Natural killer cell (primary cell): ENCODE results near the gene ANKRD12. TPM values are rescaled to one million over a fixed set of nuclear protein-coding genes. Genes with fewer than 3 reads are reported as not detected.
"Not testable (repeated sequence)": the region's sequence is repeated elsewhere in the genome, so short reads cannot be mapped to it uniquely, and the experiment has no call there.

Source experiments
- ATAC-seq, 3 donors: fragments of 150-1000 bp in 2 of 3; fragments of 200-7000 bp in 1 of 3; cut with Tn5 transposase; 1 replicate in 1 of 3; 2 replicates in 2 of 3; pipeline ENCODE4 v1.10.0; 2021; ENCODE audit warnings: mild to moderate bottlenecking in 2 of 3, moderate library complexity in 2 of 3
- DNase-seq, 2 donors: peaks; one replicate each; pipeline versions ENCODE4 v3.0.0 to v3.0.0-alpha.2; 2013 to 2021; ENCODE audit warnings: mixed read lengths in 1 of 2
- H3K27ac ChIP-seq: one replicate; pipeline ENCODE4 v1.5.1; 2013; ENCODE audit warnings: mild to moderate bottlenecking, low read length
- H3K27me3 ChIP-seq: one replicate; pipeline ENCODE4 v1.6.1; 2013; ENCODE audit warnings: low read length; ENCODE audit not compliant: control insufficient read depth, insufficient read depth
- H3K36me3 ChIP-seq: one replicate; pipeline ENCODE4 v1.6.1; 2013; ENCODE audit warnings: low read length; ENCODE audit not compliant: control insufficient read depth, insufficient read depth
- H3K4me1 ChIP-seq: one replicate; pipeline ENCODE4 v1.6.1; 2013; ENCODE audit warnings: low read length; ENCODE audit not compliant: control insufficient read depth, insufficient read depth
- H3K4me3 ChIP-seq: one replicate; pipeline ENCODE4 v1.5.1; 2013; ENCODE audit warnings: low read length
- H3K9me3 ChIP-seq: one replicate; pipeline ENCODE4 v1.6.1; 2013; ENCODE audit warnings: low read length; ENCODE audit not compliant: control insufficient read depth, insufficient read depth
- H3K27ac Mint-ChIP-seq, 2 donors: one replicate each; pipeline ENCODE4 v1.8.0; 2022; ENCODE audit warnings: mild to moderate bottlenecking in 2 of 2, mixed read lengths in 2 of 2, moderate library complexity in 1 of 2
- H3K27me3 Mint-ChIP-seq, 2 donors: one replicate each; pipeline ENCODE4 v1.8.0; 2022; ENCODE audit warnings: low read depth in 2 of 2, mixed read lengths in 2 of 2
- H3K36me3 Mint-ChIP-seq: one replicate; pipeline ENCODE4 v1.8.0; 2022; ENCODE audit warnings: mixed read lengths
- H3K4me1 Mint-ChIP-seq, 2 donors: one replicate each; pipeline ENCODE4 v1.8.0; 2022; ENCODE audit warnings: mixed read lengths in 2 of 2
- H3K4me3 Mint-ChIP-seq: one replicate; pipeline ENCODE4 v1.8.0; 2022; ENCODE audit warnings: mild to moderate bottlenecking, moderate library complexity, mixed read lengths
- H3K9me3 Mint-ChIP-seq, 2 donors: one replicate each; pipeline ENCODE4 v1.8.0; 2022; ENCODE audit warnings: mixed read lengths in 2 of 2
- WGBS: methylation state at CpG from one replicate; pipeline ENCODE4 v1.1.7; 2013; ENCODE audit warnings: missing lambda C conversion rate; ENCODE audit not compliant: insufficient coverage; 5-methylcytosine and 5-hydroxymethylcytosine counted together
- intact Hi-C: fragments of 100-400 bp; cut with micrococcal nuclease; formaldehyde crosslinking; loops from one replicate; pipeline ENCODE4 v1.14.2; 2022
- total RNA-seq, 4 donors: library from RNA; stranded (reverse); fragments of 120-200 nt in 1 of 4; gene quantifications; one replicate each; pipeline versions ENCODE4 v1.2.3 to v1.2.4, GENCODE V29; 2013 to 2022
- TF ChIP-seq, protein P1 (sequence below): fragments of 200-600 bp; IDR thresholded peaks from one replicate; pipeline ENCODE4 v1.8.0; 2022; ENCODE audit warnings: antibody characterized with exemption

Gene ANKRD12
- total RNA-seq, 3 donors from 2014 or later (not counting 1 experiment from before 2014, with no cell fraction given): 136 to 148 (median 141) TPM

DNA sequence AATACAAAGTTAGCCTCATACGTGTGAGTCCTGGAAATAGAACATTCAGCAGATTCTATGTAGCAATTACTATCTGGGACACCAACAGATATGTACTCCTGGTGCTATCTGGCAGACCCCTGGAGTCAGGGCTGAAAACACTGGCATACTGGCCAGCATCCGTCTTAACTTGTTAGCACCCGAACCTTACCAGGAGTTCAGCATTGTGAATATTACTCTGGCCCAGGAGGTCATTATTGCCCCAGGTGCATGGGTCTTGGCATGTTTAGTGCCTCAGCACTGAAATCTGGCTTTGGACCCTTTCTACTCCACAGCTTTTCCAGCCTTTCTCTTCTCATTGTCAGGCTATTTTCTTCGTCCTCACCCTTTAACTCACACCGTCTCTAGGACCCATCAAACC is 46.0 kb upstream of the ANKRD12 start:
- Mint-ChIP-seq H3K27me3 (peaks cover 0 to 3% of the 10 kb centered on the region in 2 donors), H3K4me1 (peaks cover 6% of the 10 kb centered on the region in 2 donors)
- peaks cover 4% of the 10 kb centered on the region for H3K4me1 ChIP-seq

DNA sequence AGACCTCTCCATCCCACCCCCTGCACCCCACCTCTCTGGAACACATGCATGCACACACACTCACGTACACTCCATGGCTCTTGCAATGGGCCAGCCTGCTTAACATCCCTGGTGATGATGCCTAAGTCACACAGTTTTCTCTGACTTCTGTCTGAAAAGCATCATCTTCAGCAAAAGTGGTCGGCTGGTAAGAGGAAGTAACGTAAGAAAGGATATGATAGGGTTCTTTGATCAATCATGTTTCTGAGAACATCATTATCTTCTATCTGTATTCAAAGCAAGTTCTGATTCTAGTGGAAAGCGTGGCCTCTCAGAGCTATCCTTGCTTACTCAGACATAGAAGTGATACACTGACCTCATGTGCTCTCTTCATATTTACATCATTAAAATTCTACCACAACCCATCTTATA is 45.5 kb upstream of the ANKRD12 start:
- Histone ChIP-seq H3K36me3 (no peaks in the 10 kb centered on the region), H3K27ac (no peak overlapping the region), H3K27me3 (no peaks in the 10 kb centered on the region), H3K4me1 (peaks cover 4% of the 10 kb centered on the region), H3K4me3 (no peak overlapping the region), H3K9me3 (no peaks in the 10 kb centered on the region)
- TF ChIP-seq, protein P1, sequence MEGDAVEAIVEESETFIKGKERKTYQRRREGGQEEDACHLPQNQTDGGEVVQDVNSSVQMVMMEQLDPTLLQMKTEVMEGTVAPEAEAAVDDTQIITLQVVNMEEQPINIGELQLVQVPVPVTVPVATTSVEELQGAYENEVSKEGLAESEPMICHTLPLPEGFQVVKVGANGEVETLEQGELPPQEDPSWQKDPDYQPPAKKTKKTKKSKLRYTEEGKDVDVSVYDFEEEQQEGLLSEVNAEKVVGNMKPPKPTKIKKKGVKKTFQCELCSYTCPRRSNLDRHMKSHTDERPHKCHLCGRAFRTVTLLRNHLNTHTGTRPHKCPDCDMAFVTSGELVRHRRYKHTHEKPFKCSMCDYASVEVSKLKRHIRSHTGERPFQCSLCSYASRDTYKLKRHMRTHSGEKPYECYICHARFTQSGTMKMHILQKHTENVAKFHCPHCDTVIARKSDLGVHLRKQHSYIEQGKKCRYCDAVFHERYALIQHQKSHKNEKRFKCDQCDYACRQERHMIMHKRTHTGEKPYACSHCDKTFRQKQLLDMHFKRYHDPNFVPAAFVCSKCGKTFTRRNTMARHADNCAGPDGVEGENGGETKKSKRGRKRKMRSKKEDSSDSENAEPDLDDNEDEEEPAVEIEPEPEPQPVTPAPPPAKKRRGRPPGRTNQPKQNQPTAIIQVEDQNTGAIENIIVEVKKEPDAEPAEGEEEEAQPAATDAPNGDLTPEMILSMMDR: no peak
- H3K27ac Mint-ChIP-seq: no peak overlapping the region
- ATAC-seq (peak in 2 of 3 donors; percentile 60 to 86), DNase-seq (peak in 1 of 2 donors; percentile 77)
- intact Hi-C loops: no loop called here
- 87% methylated on average over 2 of the region's 4 CpGs for WGBS
- peaks cover 0 to 3% of the 10 kb centered on the region in 2 donors for H3K27me3 Mint-ChIP-seq
- H3K9me3 Mint-ChIP-seq: no peaks in the 10 kb centered on the region
- peaks cover 9 to 10% of the 10 kb centered on the region in 2 donors for H3K4me1 Mint-ChIP-seq
- no peaks in the 10 kb centered on the region for H3K36me3 Mint-ChIP-seq
- no peak overlapping the region for H3K4me3 Mint-ChIP-seq

More for the DNA sequence above, 46.0 kb upstream of the ANKRD12 start:
- H3K36me3 ChIP-seq: no peaks in the 10 kb centered on the region
- H3K9me3 ChIP-seq: no peaks in the 10 kb centered on the region
- DNase-seq: no peak
- 94% methylated on average over 5 of the region's 5 CpGs for WGBS
- no peak for ATAC-seq
- H3K36me3 Mint-ChIP-seq: no peaks in the 10 kb centered on the region
- no peak overlapping the region for H3K4me3 Mint-ChIP-seq
- intact Hi-C loops: no loop called here
- TF ChIP-seq, protein P1: no peak
- no peak overlapping the region for H3K4me3 ChIP-seq
- no peaks in the 10 kb centered on the region for H3K9me3 Mint-ChIP-seq
- no peak overlapping the region for H3K27ac Mint-ChIP-seq
- H3K27ac ChIP-seq: no peak overlapping the region
- H3K27me3 ChIP-seq: no peaks in the 10 kb centered on the region

DNA sequence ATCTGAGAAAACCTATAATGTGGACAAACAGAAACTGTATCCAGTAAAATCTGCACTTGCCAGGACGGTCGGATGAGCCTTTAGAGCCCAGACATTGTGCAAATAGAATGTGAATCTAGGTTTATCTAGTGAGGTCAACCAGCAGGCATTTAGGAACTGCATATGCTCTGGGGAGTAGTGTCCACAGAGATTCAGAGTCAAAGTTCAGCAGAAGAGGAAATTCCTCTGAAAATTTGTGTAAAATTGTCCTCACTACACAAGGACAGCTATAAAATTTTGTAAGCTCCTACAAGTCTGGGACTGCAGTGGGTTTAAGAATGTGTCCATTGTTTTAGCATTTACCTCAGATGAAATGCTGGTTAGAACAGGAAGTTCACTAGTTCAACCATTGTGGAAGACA is 43.9 kb upstream of the ANKRD12 start:
- 96% methylated on average over 2 of the region's 2 CpGs for WGBS
- no peaks in the 10 kb centered on the region for H3K27me3 ChIP-seq
- intact Hi-C loops: no loop called here
- Mint-ChIP-seq H3K36me3 (no peaks in the 10 kb centered on the region), H3K4me1 (peaks cover 9 to 10% of the 10 kb centered on the region in 2 donors), H3K9me3 (no peaks in the 10 kb centered on the region), H3K27me3 (peaks cover 0 to 3% of the 10 kb centered on the region in 2 donors), H3K27ac (no peak overlapping the region), H3K4me3 (no peak overlapping the region)
- peaks cover 4% of the 10 kb centered on the region for H3K4me1 ChIP-seq
- DNase-seq: no peak
- no peaks in the 10 kb centered on the region for H3K36me3 ChIP-seq
- no peak for ATAC-seq
- TF ChIP-seq, protein P1: no peak
- H3K9me3 ChIP-seq: no peaks in the 10 kb centered on the region
- no peak overlapping the region for H3K27ac ChIP-seq
- H3K4me3 ChIP-seq: no peak overlapping the region

DNA sequence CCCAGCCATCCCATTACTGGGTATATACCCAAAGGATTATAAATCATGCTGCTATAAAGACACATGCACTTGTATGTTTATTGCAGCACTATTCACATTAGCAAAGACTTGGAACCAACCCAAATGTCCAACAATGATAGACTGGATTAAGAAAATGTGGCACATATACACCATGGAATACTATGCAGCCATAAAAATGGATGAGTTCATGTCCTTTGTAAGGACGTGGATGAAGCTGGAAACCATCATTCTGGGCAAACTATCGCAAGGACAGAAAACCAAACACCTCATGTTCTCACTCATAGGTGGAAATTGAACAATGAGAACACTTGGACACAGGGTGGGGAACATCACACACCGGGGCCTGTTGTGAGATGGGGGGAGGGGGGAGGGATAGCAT is 43.5 kb upstream of the ANKRD12 start:
- H3K27me3 Mint-ChIP-seq, intact Hi-C loops, H3K4me3 Mint-ChIP-seq, H3K27ac Mint-ChIP-seq, ATAC-seq, H3K36me3 ChIP-seq, H3K4me3 ChIP-seq, H3K36me3 Mint-ChIP-seq, H3K9me3 ChIP-seq, H3K4me1 Mint-ChIP-seq, H3K27ac ChIP-seq, DNase-seq, H3K4me1 ChIP-seq, H3K9me3 Mint-ChIP-seq, H3K27me3 ChIP-seq: not testable (repeated sequence)
- no CpG with 5 or more reads among the region's 3 CpGs for WGBS
